Dedifferentiated amniotic fluid mesenchymal stem cell (primary cell): Measurements from ENCODE around the gene SUPT4H1.

Experiments used
- DNase-seq: peaks from one replicate; pipeline ENCODE4 v3.0.0-alpha.2; 2016; ENCODE audit errors: extremely low spot score

SUPT4H1 gene

GRCh38 chr17:58304750-58305486 is 47.1 kb downstream of the SUPT4H1 start:
- DNase-seq, result no peak

- DNase-seq, result no peak
Measured at GRCh38 chr17:58303971-58304749, 47.8 kb downstream of the SUPT4H1 start.

GRCh38 chr17:58302919-58303585 is 48.9 kb downstream of the SUPT4H1 start:
- DNase-seq, result no peak

- no peak for DNase-seq
Measured at GRCh38 chr17:58302171-58302918, 49.7 kb downstream of the SUPT4H1 start.

- no peak for DNase-seq
Measured at GRCh38 chr17:58301504-58302150, 50.4 kb downstream of the SUPT4H1 start.

GRCh38 chr17:58300336-58300735 is 51.7 kb downstream of the SUPT4H1 start:
- no peak for DNase-seq
